ENCODE data around the gene PPP6R2.

The PPP6R2 gene

DNA sequence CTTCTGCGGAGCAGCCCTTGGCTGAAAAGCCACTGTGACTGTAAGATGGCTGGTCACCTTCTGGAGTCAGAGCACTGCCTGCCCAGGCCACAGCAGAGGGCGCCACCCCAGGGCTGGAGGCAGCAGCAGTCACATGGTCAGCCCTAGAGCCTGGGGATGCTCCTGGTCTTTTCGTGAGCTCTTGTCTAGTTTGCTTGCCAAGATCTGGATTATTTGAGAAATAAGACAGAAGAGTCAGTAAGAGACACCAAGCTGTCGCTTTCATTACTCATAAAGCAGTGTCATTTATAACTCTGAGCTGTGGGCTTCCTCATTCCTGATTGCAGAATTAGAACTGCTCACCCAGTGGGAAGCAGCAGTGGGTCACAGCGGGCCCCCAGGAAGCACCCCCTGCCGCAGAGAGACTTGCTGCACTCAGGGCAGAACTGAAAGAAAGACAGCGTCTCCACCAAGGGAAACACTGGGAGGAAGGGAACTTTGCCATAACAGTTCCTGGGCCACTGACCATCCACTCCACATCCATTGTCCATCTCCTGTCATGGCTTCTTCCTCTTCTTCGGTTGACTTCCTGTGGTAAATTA is 56.7 kb downstream of the PPP6R2 start:
- TF ChIP-seq YY1 (IDR thresholded peaks at IDR 0.05; ENCODE audit: low read depth) = 0 out of 2 replicates have a peak, but pooled peaks have one; percentile 51
- peak; percentile 65 for TF ChIP-seq RAD21 (IDR thresholded peaks at IDR 0.05; ENCODE audit: low read depth)
- TF ChIP-seq, protein P1, sequence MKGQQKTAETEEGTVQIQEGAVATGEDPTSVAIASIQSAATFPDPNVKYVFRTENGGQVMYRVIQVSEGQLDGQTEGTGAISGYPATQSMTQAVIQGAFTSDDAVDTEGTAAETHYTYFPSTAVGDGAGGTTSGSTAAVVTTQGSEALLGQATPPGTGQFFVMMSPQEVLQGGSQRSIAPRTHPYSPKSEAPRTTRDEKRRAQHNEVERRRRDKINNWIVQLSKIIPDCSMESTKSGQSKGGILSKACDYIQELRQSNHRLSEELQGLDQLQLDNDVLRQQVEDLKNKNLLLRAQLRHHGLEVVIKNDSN (IDR thresholded peaks at IDR 0.05) = peak; percentile 88
- no peak for TF ChIP-seq EP300 (IDR thresholded peaks at IDR 0.05; ENCODE audit: borderline replicate concordance)
- peak; percentile 62; the same call in 1 of the 2 replicates for TF ChIP-seq MAX (IDR thresholded peaks at IDR 0.05)

DNA sequence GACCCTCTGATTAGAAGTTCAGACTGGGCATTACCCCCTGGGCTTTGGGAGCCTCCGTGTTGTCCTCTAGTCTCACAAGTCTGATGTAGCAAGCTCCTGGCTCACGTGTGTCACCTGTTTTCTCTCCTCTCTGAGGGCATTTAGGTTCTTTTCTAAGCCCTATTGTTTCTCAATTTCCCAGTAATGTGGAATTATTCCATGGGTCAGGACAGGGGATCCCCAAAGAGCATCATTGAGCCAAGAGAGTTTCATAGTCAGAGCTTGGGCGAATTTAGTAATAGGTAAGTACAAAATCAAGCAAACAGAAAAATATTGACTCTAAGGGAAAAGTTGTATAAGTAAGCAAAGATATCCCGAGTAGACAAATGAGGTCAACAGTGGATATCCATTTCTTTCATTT is 57.3 kb downstream of the PPP6R2 start:
- TF ChIP-seq TAF1 (IDR thresholded peaks at IDR 0.05; ENCODE audit: low read depth) (no peak), ZBTB7A (IDR thresholded peaks at IDR 0.05; ENCODE audit: low read depth) (no peak), TCF12 (IDR thresholded peaks at IDR 0.05; ENCODE audit: low read depth) (no peak), FOXM1 (IDR thresholded peaks at IDR 0.05; ENCODE audit: borderline replicate concordance, low read depth) (no peak), CREB1 (IDR thresholded peaks at IDR 0.05; ENCODE audit: low read depth) (no peak), YY1 (IDR thresholded peaks at IDR 0.05; ENCODE audit: low read depth) (no peak), RAD21 (IDR thresholded peaks at IDR 0.05; ENCODE audit: low read depth) (no peak), CEBPB (IDR thresholded peaks at IDR 0.05) (no peak), NFIC (IDR thresholded peaks at IDR 0.05) (no peak), EGR1 (IDR thresholded peaks at IDR 0.05) (no peak), EP300 (IDR thresholded peaks at IDR 0.05; ENCODE audit: borderline replicate concordance) (no peak), TEAD4 (IDR thresholded peaks at IDR 0.05) (no peak), MAX (IDR thresholded peaks at IDR 0.05) (no peak)
- TF ChIP-seq, protein P1 (IDR thresholded peaks at IDR 0.05) = no peak
- TF ChIP-seq, protein P2, sequence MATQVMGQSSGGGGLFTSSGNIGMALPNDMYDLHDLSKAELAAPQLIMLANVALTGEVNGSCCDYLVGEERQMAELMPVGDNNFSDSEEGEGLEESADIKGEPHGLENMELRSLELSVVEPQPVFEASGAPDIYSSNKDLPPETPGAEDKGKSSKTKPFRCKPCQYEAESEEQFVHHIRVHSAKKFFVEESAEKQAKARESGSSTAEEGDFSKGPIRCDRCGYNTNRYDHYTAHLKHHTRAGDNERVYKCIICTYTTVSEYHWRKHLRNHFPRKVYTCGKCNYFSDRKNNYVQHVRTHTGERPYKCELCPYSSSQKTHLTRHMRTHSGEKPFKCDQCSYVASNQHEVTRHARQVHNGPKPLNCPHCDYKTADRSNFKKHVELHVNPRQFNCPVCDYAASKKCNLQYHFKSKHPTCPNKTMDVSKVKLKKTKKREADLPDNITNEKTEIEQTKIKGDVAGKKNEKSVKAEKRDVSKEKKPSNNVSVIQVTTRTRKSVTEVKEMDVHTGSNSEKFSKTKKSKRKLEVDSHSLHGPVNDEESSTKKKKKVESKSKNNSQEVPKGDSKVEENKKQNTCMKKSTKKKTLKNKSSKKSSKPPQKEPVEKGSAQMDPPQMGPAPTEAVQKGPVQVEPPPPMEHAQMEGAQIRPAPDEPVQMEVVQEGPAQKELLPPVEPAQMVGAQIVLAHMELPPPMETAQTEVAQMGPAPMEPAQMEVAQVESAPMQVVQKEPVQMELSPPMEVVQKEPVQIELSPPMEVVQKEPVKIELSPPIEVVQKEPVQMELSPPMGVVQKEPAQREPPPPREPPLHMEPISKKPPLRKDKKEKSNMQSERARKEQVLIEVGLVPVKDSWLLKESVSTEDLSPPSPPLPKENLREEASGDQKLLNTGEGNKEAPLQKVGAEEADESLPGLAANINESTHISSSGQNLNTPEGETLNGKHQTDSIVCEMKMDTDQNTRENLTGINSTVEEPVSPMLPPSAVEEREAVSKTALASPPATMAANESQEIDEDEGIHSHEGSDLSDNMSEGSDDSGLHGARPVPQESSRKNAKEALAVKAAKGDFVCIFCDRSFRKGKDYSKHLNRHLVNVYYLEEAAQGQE (IDR thresholded peaks at IDR 0.05; ENCODE audit: low read depth) = no peak

- TF ChIP-seq FOXM1 (IDR thresholded peaks at IDR 0.05; ENCODE audit: borderline replicate concordance, low read depth) = no peak
- TF ChIP-seq ZBTB7A (IDR thresholded peaks at IDR 0.05; ENCODE audit: low read depth) = no peak
- TF ChIP-seq RAD21 (IDR thresholded peaks at IDR 0.05; ENCODE audit: low read depth) = no peak
- no peak for TF ChIP-seq TCF12 (IDR thresholded peaks at IDR 0.05; ENCODE audit: low read depth)
Measured at GRCh38 chr22:50400931-50401330, 57.8 kb downstream of the PPP6R2 start.

GRCh38 chr22:50401907-50402306 is 58.8 kb downstream of the PPP6R2 start:
- TF ChIP-seq NFIC (IDR thresholded peaks at IDR 0.05) = no peak

DNA sequence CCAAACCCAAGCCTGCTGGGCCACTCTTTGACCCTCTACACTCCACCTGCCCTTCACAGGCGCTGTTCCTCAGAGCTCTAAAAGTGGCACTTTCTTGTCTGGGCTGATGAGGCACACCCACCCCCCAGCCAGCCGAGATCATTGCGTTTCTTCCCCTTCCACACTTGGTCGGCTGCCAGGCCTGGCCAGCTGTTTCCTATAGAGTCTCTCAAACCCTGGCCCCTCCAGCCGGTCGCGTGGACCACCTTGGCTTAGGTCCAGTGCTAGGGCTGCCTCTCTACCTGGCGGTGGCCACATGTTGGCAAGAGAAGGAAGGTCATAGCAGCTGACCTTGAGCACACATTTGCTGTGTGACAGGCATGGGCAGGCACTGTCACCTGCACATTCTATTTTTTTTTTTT is 60.6 kb downstream of the PPP6R2 start:
- TF ChIP-seq EGR1 (IDR thresholded peaks at IDR 0.05) (no peak), RAD21 (IDR thresholded peaks at IDR 0.05; ENCODE audit: low read depth) (no peak), MAX (IDR thresholded peaks at IDR 0.05) (no peak), CREB1 (IDR thresholded peaks at IDR 0.05; ENCODE audit: low read depth) (no peak), CEBPB (IDR thresholded peaks at IDR 0.05) (no peak), TCF12 (IDR thresholded peaks at IDR 0.05; ENCODE audit: low read depth) (no peak), NFIC (IDR thresholded peaks at IDR 0.05) (no peak), FOXM1 (IDR thresholded peaks at IDR 0.05; ENCODE audit: borderline replicate concordance, low read depth) (no peak)
- TF ChIP-seq, protein P2 (IDR thresholded peaks at IDR 0.05; ENCODE audit: low read depth) = no peak
- TF ChIP-seq, protein P1 (IDR thresholded peaks at IDR 0.05) = no peak
